GM19193 (cell line): Measurements from ENCODE around the gene TM2D3.
A peak's percentile ranks its signal among the peaks of the same experiment; 100 is the strongest.

Source experiments
- POLR2A ChIP-seq: IDR thresholded peaks from 4 replicates; pipeline ENCODE4 v1.6.1; 2011; ENCODE audit not compliant: insufficient read depth, insufficient read length; ENCODE audit errors: extremely low read depth

The TM2D3 gene, protein sequence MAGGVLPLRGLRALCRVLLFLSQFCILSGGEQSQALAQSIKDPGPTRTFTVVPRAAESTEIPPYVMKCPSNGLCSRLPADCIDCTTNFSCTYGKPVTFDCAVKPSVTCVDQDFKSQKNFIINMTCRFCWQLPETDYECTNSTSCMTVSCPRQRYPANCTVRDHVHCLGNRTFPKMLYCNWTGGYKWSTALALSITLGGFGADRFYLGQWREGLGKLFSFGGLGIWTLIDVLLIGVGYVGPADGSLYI

DNA sequence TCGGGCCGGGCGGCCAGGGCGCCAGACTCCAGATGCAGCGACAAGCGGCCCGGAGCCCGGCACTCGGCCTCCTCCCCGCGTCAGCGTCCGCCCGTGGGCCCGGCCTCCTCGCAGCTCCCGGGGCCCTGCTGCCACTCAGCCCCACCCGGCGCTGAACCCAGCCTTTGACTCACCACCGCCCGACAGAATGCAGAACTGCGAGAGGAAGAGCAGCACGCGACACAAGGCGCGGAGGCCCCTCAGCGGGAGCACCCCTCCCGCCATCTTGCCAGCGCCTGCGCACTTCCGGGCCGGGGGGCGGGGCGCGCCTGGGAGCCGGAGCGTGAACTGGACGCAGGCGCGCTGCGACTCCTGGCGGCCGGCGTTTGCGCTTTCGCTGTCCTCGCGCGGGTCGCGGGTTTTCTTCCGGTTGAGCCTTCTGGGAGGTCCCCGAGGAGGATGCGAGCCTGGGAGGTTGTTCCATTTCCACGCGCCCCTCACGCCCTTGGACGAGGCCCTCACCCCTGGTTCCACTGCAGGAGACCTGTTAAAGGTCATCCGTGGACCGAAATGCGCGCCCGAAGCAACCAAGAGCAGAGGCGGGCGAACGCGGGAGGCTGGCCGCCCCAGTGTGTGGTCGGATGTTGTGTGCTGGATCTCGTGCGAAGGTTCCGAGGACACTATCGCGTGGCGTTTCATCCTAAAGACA is at the start of gene TM2D3:
Gene TM2D3 (minus strand): TSS at position 284 of the 688 bp plus-strand sequence. CDS start 20 bp downstream, at position 264.
- TF ChIP-seq POLR2A, result peak; percentile 93

DNA sequence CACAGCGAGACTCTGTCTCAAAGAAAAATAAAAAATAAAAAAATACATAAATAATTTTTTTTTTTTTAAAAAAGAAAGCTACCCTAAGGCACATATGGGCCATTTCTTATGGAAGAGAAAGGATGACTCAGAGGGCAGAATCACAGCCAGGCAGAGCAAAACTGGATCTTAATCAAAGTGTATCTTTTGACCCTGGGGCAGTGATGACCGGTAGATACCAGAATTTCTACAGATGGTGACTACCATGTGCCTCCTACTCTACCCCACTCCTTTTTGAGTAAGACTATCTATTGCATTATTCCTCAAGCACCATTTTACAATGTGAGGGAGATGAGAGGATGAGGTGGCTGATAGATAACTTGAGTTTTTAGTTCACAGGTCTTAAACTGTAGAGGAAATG is 46.1 kb upstream of the TM2D3 start:
- no peak for TF ChIP-seq POLR2A

DNA sequence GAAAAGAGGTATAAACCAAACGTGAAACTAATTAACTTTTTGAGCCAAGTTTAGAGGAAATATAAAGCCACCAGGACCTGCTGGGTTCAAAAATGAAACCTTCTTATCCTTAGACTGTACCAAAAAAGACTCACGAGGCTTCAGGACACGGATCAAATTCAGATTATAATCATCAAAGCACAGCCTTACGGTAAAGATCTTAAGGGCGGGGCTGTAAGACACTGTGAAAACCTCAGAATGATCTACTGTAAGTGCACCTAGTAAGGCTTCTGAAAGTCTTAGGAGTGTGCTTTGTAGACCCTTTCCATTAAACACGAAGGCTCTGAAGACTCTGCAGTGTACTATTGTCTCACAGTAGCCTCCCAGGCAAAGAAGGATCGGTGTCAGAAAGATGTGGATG is 45.3 kb upstream of the TM2D3 start:
- no peak for TF ChIP-seq POLR2A

DNA sequence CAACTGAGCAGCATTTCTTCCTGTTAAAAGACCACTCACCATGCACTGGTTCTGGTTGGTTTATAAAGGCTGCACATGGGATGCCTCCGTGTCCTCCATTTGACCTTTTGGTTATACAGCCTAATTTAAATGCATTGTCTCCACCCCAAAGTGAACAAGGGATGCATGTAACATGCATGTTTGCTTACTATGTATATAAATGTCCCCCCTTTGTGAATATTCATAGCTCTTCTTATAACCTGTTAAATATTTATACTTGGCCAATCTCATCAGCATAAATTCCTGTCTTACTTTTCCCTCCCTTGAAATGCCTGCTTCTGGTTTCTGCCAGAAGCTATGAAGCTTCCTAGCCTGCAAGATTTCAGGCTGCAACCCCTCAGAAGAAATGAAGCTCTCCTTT is 44.6 kb upstream of the TM2D3 start:
- TF ChIP-seq POLR2A, result no peak

DNA sequence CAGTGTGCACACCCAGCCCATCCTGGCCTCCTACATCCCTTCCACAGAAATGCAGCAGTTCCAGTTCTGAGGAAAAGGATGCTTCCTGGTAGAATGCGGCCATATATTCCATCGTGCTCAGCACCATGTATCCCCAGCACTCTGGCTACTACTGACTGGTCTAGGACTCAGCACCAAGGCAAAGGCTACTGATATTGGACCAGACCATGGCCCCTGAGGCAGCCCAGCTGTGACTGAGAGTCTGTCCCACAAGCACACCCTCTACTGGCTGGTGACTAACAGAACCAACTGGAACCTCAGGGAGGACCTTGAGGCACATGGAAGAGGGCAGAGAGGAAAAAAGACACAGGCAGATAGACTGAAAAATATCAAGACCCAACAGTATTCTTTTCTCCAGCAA is 42.1 kb upstream of the TM2D3 start:
- TF ChIP-seq POLR2A, result no peak

DNA sequence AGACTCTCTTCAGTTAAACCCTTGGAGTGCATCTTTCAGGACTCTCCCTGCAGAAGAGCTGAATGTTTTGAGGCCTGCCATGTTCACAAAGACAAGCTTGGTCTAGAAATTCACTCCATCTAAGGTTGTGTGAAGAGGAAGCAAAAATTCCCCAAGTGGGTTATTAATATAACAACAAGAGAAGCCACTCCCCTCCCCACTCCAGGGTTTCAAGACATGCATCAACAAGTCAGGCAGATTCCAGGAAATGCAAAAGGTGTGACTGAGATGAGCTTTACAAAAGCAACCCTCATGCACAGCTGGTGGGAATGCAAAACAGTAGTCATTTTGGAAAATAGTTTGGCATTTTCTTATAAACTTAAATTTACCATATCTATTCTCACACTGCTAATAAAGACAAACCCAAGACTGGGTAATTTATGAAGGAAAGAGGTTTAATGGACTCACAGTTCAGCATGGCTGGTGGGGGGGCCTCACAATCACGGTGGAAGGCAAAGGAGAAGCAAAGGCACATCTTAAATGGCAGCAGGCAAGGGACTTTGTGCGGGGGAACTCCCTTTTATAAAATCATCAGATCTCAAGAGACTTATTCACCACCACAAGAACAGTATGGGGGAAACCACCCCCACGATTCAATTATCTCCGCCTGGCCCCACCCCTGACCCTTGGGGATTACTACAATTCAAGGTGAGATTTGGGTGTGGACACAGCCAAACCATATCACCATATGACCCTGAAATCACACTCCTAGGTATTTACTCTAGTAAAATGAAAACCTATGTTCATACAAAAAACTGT is 40.8 kb upstream of the TM2D3 start:
- no peak for TF ChIP-seq POLR2A

DNA sequence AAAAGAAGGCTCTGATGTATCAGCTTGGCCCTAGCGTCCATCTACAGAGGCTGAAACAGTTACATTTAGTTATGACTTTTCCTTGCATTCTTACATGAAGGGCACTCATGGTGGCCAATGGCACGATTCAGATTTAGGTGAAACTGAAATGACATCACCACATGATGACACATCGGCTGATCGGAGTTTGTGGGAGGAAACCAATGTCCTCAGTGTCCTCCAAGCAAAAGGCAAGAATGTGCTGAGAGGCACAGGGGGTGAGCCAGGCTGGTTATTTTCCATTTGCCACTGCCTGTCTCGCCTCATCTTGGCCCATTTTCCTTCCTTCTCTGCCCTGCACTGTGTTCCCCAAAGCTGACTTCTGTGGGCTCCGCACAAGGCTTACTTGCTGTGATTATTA is 37.7 kb upstream of the TM2D3 start:
- no peak for TF ChIP-seq POLR2A

DNA sequence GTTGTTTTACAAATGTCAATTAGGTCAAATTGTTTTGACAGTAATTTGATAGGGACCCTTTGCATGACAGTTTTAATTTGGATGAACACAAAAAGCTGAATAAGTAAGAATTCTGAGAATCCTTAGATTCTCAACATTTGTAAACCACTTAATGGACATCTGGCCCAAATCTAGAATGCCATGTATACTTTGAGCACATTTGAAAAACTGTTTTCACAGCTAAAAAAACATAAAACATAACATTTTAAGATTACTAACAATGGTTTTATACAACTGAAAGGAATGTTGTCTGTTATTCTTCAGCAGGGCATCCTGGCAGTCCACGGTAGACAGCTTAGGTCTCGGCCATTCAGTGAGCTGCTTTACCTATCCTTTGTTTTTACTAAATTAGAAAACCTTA is 34.5 kb upstream of the TM2D3 start:
- TF ChIP-seq POLR2A, result no peak

DNA sequence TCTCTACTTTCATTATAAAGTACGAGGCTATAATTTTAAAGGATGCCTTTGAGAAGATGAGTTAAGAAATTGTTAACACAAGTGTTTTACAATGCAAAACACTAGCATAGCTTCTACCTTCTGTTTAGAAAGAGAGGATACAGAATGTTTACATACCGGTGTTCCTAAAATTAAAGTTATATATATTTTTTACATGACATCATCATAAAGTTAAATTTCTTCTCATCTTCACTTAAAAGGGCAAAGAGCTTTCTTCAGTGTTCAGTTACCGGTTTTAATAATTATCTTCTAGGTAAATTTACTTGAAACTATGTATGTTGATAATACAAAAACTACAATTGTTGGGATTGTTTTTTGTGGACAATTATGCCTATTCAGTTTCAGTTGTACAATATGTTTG is 32.7 kb upstream of the TM2D3 start:
- no peak for TF ChIP-seq POLR2A

DNA sequence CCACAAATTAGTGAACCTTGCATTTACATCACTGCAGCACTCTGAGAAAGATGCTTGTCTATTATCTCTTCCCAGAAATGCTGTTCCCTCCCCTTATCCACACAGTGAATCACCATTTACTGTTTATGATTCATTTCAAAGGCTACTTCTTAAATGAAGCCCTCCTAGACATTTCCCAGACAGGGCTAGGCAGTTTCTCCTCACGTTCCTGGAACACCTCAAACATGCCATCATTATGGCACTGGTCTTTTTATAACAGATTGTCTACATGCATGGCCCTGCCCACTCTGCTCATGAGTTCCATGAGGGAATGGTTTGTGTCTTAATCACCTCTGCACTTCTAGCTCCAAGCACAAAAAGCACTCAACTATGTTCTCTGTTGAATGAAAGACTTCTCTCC is 32.2 kb upstream of the TM2D3 start:
- no peak for TF ChIP-seq POLR2A

DNA sequence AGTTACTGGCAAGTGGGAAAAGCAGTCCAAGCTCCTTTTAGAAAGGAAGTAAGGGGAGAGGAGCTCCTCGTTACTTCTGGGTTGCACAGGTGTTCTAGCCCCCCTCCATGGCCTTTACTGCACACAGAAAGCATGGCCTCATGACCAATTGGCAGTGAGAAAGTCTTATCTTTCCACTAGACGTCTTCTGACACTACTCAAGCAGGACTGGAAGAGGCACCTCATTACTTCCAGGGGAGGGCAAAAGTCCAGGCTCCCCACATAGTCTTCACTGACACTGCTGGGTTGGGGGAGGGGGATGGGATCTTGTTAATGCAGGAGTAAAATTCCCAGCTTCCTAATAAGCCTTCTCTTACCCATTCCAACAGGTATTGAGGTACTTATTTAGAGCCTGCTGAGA is 27.6 kb upstream of the TM2D3 start:
- no peak for TF ChIP-seq POLR2A

DNA sequence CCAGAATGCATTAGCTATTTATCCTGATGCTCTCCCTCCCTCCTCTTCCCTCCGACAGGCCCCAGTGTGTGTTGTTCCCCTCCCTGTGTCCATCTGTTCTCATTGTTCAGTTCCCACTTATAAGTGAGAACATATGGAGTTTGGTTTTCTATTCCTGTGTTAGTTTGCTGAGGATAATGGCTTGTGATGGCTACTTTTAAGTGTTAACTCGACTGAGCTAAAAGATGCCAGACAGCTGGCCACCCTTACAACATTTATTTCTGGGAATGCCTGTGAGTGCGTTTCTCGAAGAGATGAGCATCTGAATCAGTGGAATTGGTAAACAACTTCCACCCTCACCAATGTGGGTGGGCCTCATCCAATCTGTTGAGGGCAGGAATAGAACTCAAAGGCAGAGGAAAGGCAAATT is 24.7 kb upstream of the TM2D3 start:
- TF ChIP-seq POLR2A, result no peak

DNA sequence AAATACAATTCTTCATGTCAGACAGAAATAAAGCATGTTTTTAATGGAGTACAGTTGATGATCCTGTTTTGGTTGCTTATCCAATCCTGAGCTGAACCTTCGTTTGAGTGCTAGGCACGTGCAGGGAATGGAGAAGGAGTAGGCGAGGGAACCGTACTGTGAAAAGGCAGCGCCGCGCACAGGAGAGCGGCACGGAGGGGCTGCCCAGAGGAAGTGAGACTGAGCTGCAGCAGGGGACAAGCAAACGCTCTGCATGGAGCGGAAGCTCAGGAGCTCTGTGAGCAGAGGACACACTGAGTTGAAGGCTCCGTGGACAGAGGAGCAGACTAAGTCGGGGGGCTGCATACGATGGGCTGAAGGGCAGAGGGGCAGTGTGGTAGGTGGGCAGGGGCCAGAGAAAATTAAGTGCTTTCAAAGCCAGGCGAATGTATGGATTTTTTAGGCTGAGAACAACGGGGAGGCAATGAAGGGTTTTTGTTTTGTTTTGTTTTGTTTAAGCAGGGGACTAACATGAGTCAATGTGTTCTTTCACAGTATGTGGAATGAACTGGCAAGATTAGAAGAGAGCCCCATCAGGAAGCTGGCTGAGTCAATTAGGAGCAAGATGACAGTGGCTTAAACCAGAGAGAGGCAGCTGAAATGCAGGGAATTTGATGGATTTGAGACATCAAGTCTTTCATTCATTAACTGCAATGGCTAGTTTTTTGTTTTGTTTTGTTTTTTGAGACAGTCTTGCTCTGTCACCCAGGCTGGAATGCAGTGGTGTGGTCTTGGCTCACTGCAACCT is 23.8 kb upstream of the TM2D3 start:
- no peak for TF ChIP-seq POLR2A

DNA sequence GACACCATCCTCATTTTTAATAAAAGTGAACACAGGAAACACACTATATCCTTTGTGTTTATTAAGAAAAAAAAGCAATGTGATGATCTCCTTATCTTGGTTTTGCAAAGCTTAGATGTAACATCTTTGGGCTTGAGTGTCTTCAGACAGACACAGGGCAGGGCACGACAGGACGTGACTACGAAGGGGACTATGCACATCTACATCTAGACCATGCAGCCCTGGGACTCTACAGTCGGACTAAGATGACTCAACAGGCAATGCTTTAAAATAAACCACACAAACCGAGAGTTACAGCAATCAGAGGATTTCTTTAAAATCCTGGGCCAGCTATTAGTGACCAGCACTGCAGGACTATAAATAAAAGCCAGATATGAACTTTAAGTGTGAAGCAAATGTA is 22.8 kb upstream of the TM2D3 start:
- no peak for TF ChIP-seq POLR2A

DNA sequence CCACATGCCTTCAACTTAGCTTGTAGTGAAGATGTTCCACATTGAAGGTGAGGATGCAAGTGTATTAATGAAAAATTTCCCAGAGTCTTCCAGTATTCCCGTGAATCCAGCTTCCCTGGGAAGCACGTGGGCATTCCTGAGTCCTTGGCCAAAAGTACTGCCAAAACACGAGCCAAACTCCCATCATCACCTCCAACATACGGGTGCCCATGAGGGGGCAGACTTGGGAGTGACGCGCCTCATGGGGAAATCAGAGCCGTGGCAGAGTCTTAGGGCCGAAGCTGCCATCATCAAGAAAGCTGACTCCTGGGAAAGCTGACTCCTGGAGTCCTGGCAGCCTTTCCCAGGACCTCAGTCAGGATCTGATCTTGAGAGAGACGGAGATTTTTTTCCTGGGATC is 20.1 kb upstream of the TM2D3 start:
- TF ChIP-seq POLR2A, result no peak
